GM23338 (cell line): ENCODE data around the gene CENPO.

Experiments used
- CREB1 ChIP-seq: fragments of 250-450 bp; sonication (Bioruptor Pico); IDR thresholded peaks from 2 replicates; pipeline ENCODE4 v1.5.0; 2020; ENCODE audit warnings: low read depth, mild to moderate bottlenecking, moderate library complexity
- ETS1 ChIP-seq: IDR thresholded peaks from 2 replicates; pipeline ENCODE4 v1.6.1; 2016; ENCODE audit warnings: antibody characterized with exemption
- EZH2 ChIP-seq: fragments of 200-600 bp; sonication (generic); IDR thresholded peaks from one replicate; pipeline ENCODE4 v1.8.0; 2017; ENCODE audit warnings: antibody characterized with exemption, mild to moderate bottlenecking, low read depth; ENCODE audit not compliant: unreplicated experiment
- POLR2AphosphoS5 ChIP-seq: IDR thresholded peaks from 2 replicates; pipeline ENCODE4 v1.6.1; 2016; ENCODE audit warnings: antibody characterized with exemption, low read depth
- REST ChIP-seq: IDR thresholded peaks from one replicate; pipeline ENCODE4 v1.6.1; 2018; ENCODE audit warnings: antibody characterized with exemption; ENCODE audit not compliant: unreplicated experiment
- TF ChIP-seq, protein P1 (sequence below), 2 experiments: fragments of 200-600 bp in 1 of 2; sonication (generic) in 1 of 2; conservative IDR thresholded peaks; 2 replicates each; pipeline versions ENCODE4 v1.5.1 to v1.6.1; 2016 to 2017; ENCODE audit warnings: antibody characterized with exemption in 2 of 2, low read depth in 2 of 2, mild to moderate bottlenecking in 2 of 2, moderate library complexity in 1 of 2

DNA sequence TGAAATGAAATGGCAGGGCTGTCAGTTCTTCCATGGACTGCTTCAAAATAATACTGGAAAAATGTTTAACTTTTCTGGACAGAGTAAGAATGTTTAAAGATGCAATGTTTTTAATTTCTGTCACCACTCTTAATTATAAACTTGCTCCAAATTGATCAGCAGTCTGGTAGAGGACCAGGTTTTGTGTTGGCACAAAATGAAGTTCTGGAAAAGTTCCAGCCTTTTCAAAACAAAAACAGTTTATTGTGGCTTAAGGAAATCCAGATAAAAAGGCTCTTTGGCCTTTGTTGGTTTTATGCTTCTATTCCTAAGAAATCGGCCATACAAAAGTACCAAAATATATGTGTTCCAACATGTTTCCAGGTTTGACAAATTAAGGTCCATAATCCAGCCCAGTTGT, 48.9 kb upstream of the CENPO start:
- TF ChIP-seq, protein P1, sequence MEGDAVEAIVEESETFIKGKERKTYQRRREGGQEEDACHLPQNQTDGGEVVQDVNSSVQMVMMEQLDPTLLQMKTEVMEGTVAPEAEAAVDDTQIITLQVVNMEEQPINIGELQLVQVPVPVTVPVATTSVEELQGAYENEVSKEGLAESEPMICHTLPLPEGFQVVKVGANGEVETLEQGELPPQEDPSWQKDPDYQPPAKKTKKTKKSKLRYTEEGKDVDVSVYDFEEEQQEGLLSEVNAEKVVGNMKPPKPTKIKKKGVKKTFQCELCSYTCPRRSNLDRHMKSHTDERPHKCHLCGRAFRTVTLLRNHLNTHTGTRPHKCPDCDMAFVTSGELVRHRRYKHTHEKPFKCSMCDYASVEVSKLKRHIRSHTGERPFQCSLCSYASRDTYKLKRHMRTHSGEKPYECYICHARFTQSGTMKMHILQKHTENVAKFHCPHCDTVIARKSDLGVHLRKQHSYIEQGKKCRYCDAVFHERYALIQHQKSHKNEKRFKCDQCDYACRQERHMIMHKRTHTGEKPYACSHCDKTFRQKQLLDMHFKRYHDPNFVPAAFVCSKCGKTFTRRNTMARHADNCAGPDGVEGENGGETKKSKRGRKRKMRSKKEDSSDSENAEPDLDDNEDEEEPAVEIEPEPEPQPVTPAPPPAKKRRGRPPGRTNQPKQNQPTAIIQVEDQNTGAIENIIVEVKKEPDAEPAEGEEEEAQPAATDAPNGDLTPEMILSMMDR (conservative IDR thresholded peaks at IDR 0.05; ENCODE audit: low read depth in 2 of 2), result no peak
- TF ChIP-seq POLR2AphosphoS5, result no peak
- no peak for TF ChIP-seq CREB1 (CRISPR knock-in tag)
- no peak for TF ChIP-seq REST
- TF ChIP-seq ETS1, result no peak
- no peak for TF ChIP-seq EZH2
